ENCODE data around the gene NDUFA8. TPM values are rescaled to one million over a fixed set of nuclear protein-coding genes. Genes with fewer than 3 reads are reported as not detected.

The NDUFA8 gene
- 10 to 100 TPM; 16.1 to 59.5 (median 40.3) TPM for total RNA-seq

GRCh38 chr9:122159026-122159924 lies at the start of gene NDUFA8, which contains the start of gene MORN5:
Gene NDUFA8 (minus strand): TSS chr9:122159779. CDS start chr9:122159677, 102 bp downstream.
Gene MORN5 (plus strand): TSS chr9:122159908. CDS start chr9:122159973, 65 bp downstream.
- TF ChIP-seq POLR2A (IDR thresholded peaks at IDR 0.05) (peak; percentile 85), CTCF (IDR thresholded peaks at IDR 0.05) (peak in 3 of 5 experiments; percentile 3 to 61 (median 38)), EP300 (IDR thresholded peaks at IDR 0.05; ENCODE audit: low read depth) (no peak), POLR2AphosphoS5 (IDR thresholded peaks at IDR 0.05) (peak; percentile 86 to 92 (median 88))
- Histone ChIP-seq H3K9me3 (no peaks in the 10 kb centered on the region), H3K27ac (peak within 1 kb of the TSS; percentile 83 to 93 (median 90)), H3K4me1 (peaks cover 8 to 22% (median 16%) of the 10 kb centered on the region in 4 donors), H3K36me3 (no peaks in the 10 kb centered on the region), H3K4me3 (peak within 1 kb of the TSS; percentile 63 to 95 (median 84)), H3K27me3 (no peaks in the 10 kb centered on the region)
- DNase-seq: peak; percentile 97
- in situ Hi-C loops (cut with MboI; ENCODE audit: low pct_ligation_motif_present in 1 of 4, low pct_unique_long_range_greater_than_20kb in 1 of 4, low sequenced_read_pairs in 3 of 4): no loop called here
- WGBS, 2 donors (ENCODE audit: low coverage in 1 of 2): 0 to 2% methylated on average over 2 to 29 of the region's 56 CpGs
- intact Hi-C loops (cut with DNase I; ENCODE audit: low total_unique reads): no loop called here

GRCh38 chr9:122207096-122207495 lies 47.5 kb upstream of the NDUFA8 start:
- no peak for DNase-seq
- Histone ChIP-seq H3K4me3 (no peak overlapping the region), H3K27me3 (peaks cover 26% of the 10 kb centered on the region), H3K27ac (no peak overlapping the region), H3K36me3 (no peaks in the 10 kb centered on the region), H3K9me3 (no peaks in the 10 kb centered on the region), H3K4me1 (no peaks in the 10 kb centered on the region)
- in situ Hi-C loops (cut with MboI; ENCODE audit: low pct_ligation_motif_present in 1 of 4, low pct_unique_long_range_greater_than_20kb in 1 of 4, low sequenced_read_pairs in 3 of 4) (no loop called here), intact Hi-C loops (cut with DNase I; ENCODE audit: low total_unique reads) (no loop called here)
- 82% methylated on average over 9 of the region's 9 CpGs; no CpG with 5 or more reads in 1 of the 2 donors for WGBS, 2 donors (ENCODE audit: low coverage in 1 of 2)
- no peak for TF ChIP-seq POLR2A (IDR thresholded peaks at IDR 0.05)
- no peak for TF ChIP-seq CTCF (IDR thresholded peaks at IDR 0.05)
- no peak for TF ChIP-seq EP300 (IDR thresholded peaks at IDR 0.05; ENCODE audit: low read depth)
- no peak for TF ChIP-seq POLR2AphosphoS5 (IDR thresholded peaks at IDR 0.05)

GRCh38 chr9:122206118-122207046 lies 46.8 kb upstream of the NDUFA8 start:
- intact Hi-C loops (cut with DNase I; ENCODE audit: low total_unique reads): no loop called here
- WGBS, 2 donors (ENCODE audit: low coverage in 1 of 2): 78 to 87% methylated on average over 4 to 9 of the region's 9 CpGs
- no peak for DNase-seq

More at GRCh38 chr9:122206118-122207046, 46.8 kb upstream of the NDUFA8 start:
- Histone ChIP-seq H3K9me3 (no peaks in the 10 kb centered on the region), H3K4me1 (no peaks in the 10 kb centered on the region), H3K27ac (no peak overlapping the region), H3K4me3 (no peak overlapping the region), H3K27me3 (peaks cover 19% of the 10 kb centered on the region), H3K36me3 (no peaks in the 10 kb centered on the region)
- TF ChIP-seq EP300 (IDR thresholded peaks at IDR 0.05; ENCODE audit: low read depth): no peak
- TF ChIP-seq POLR2AphosphoS5 (IDR thresholded peaks at IDR 0.05): no peak
- TF ChIP-seq POLR2A (IDR thresholded peaks at IDR 0.05): no peak
- TF ChIP-seq CTCF (IDR thresholded peaks at IDR 0.05): no peak
- in situ Hi-C loops (cut with MboI; ENCODE audit: low pct_ligation_motif_present in 1 of 4, low pct_unique_long_range_greater_than_20kb in 1 of 4, low sequenced_read_pairs in 3 of 4): no loop called here

Data from transverse colon (tissue), 4 donors.